ENCODE data around the gene C19orf38. TPM values are rescaled to one million over a fixed set of nuclear protein-coding genes. Genes with fewer than 3 reads are reported as not detected.

The C19orf38 gene
- total and polyA plus RNA-seq, 9 of the 15 experiments (the other 6 are each of a cell fraction or from before 2014, with no cell fraction given) = 0.14 to 0.18 TPM; not detected in 7

DNA sequence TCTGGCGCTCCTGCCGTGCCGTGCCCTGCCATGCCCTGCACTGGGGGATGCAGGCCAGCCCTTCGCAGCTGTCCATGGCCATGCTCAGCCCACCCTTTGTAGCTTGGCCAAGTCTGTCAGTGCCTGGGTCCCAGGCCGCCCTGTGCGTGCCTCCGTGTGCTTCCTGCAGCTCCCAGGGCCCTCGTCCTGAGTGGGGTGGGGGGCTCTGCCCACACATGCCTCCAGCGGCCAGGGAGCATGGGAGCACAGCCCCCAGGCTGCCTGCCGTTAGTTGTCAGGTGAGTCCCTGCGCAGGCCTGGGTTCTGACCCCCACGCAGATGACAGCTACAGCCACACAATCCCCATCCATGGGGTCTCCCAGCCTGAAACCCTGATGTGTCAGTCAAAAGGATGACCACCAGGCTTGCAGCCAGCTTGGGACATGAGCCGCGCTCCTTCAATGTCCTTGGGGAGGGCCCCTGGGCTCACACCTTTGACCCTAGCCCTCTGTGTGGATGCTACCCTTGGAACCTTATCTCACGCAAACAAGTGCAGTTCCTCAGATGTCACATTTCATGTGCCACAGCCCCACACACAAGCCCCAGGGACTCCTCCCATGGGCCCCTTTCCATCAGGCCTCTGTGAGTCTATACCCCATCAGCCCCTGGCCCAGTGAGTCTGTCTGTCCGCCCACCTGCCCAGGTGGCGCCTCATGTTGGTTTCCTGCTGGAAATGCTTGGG, 36.7 kb upstream of the C19orf38 start (continued):
- TF ChIP-seq, protein P1, sequence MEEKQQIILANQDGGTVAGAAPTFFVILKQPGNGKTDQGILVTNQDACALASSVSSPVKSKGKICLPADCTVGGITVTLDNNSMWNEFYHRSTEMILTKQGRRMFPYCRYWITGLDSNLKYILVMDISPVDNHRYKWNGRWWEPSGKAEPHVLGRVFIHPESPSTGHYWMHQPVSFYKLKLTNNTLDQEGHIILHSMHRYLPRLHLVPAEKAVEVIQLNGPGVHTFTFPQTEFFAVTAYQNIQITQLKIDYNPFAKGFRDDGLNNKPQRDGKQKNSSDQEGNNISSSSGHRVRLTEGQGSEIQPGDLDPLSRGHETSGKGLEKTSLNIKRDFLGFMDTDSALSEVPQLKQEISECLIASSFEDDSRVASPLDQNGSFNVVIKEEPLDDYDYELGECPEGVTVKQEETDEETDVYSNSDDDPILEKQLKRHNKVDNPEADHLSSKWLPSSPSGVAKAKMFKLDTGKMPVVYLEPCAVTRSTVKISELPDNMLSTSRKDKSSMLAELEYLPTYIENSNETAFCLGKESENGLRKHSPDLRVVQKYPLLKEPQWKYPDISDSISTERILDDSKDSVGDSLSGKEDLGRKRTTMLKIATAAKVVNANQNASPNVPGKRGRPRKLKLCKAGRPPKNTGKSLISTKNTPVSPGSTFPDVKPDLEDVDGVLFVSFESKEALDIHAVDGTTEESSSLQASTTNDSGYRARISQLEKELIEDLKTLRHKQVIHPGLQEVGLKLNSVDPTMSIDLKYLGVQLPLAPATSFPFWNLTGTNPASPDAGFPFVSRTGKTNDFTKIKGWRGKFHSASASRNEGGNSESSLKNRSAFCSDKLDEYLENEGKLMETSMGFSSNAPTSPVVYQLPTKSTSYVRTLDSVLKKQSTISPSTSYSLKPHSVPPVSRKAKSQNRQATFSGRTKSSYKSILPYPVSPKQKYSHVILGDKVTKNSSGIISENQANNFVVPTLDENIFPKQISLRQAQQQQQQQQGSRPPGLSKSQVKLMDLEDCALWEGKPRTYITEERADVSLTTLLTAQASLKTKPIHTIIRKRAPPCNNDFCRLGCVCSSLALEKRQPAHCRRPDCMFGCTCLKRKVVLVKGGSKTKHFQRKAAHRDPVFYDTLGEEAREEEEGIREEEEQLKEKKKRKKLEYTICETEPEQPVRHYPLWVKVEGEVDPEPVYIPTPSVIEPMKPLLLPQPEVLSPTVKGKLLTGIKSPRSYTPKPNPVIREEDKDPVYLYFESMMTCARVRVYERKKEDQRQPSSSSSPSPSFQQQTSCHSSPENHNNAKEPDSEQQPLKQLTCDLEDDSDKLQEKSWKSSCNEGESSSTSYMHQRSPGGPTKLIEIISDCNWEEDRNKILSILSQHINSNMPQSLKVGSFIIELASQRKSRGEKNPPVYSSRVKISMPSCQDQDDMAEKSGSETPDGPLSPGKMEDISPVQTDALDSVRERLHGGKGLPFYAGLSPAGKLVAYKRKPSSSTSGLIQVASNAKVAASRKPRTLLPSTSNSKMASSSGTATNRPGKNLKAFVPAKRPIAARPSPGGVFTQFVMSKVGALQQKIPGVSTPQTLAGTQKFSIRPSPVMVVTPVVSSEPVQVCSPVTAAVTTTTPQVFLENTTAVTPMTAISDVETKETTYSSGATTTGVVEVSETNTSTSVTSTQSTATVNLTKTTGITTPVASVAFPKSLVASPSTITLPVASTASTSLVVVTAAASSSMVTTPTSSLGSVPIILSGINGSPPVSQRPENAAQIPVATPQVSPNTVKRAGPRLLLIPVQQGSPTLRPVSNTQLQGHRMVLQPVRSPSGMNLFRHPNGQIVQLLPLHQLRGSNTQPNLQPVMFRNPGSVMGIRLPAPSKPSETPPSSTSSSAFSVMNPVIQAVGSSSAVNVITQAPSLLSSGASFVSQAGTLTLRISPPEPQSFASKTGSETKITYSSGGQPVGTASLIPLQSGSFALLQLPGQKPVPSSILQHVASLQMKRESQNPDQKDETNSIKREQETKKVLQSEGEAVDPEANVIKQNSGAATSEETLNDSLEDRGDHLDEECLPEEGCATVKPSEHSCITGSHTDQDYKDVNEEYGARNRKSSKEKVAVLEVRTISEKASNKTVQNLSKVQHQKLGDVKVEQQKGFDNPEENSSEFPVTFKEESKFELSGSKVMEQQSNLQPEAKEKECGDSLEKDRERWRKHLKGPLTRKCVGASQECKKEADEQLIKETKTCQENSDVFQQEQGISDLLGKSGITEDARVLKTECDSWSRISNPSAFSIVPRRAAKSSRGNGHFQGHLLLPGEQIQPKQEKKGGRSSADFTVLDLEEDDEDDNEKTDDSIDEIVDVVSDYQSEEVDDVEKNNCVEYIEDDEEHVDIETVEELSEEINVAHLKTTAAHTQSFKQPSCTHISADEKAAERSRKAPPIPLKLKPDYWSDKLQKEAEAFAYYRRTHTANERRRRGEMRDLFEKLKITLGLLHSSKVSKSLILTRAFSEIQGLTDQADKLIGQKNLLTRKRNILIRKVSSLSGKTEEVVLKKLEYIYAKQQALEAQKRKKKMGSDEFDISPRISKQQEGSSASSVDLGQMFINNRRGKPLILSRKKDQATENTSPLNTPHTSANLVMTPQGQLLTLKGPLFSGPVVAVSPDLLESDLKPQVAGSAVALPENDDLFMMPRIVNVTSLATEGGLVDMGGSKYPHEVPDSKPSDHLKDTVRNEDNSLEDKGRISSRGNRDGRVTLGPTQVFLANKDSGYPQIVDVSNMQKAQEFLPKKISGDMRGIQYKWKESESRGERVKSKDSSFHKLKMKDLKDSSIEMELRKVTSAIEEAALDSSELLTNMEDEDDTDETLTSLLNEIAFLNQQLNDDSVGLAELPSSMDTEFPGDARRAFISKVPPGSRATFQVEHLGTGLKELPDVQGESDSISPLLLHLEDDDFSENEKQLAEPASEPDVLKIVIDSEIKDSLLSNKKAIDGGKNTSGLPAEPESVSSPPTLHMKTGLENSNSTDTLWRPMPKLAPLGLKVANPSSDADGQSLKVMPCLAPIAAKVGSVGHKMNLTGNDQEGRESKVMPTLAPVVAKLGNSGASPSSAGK (IDR thresholded peaks at IDR 0.05) = no peak
- no peak for TF ChIP-seq ZNF778 (CRISPR knock-in tag; IDR thresholded peaks at IDR 0.05)
- TF ChIP-seq ILK (tag; IDR thresholded peaks at IDR 0.05; ENCODE audit: borderline replicate concordance, low read depth) = no peak
- no peak for TF ChIP-seq GTF3C2 (IDR thresholded peaks at IDR 0.05; ENCODE audit: borderline replicate concordance, extremely low read depth, insufficient read length)
- no peak for TF ChIP-seq SMAD2 (IDR thresholded peaks at IDR 0.05; ENCODE audit: low read depth, low read length)
- no peak for TF ChIP-seq KHSRP (IDR thresholded peaks at IDR 0.05)
- TF ChIP-seq DDX20 (tag; IDR thresholded peaks at IDR 0.05; ENCODE audit: low read depth) = no peak
- no peak for TF ChIP-seq POU5F1 (IDR thresholded peaks at IDR 0.05; ENCODE audit: borderline replicate concordance, low read depth, low read length, partially characterized antibody)
- TF ChIP-seq NCOA1 (IDR thresholded peaks at IDR 0.05; ENCODE audit: low read depth) = no peak
- no peak for TF ChIP-seq LARP7 (IDR thresholded peaks at IDR 0.05)

Data from K562 (cell line).